HG03521 (cell line): ENCODE measurements around the gene HLA-A.
"Not testable (repeated sequence)": the region's sequence is repeated elsewhere in the genome, so short reads cannot be mapped to it uniquely, and the experiment has no call there.

Experiments used
- ATAC-seq: cut with Tn5 transposase; IDR thresholded peaks from one replicate; pipeline ENCODE4 v1.9.1; 2021; ENCODE audit warnings: mild to moderate bottlenecking, moderate library complexity; ENCODE audit not compliant: unreplicated experiment

The HLA-A gene

DNA sequence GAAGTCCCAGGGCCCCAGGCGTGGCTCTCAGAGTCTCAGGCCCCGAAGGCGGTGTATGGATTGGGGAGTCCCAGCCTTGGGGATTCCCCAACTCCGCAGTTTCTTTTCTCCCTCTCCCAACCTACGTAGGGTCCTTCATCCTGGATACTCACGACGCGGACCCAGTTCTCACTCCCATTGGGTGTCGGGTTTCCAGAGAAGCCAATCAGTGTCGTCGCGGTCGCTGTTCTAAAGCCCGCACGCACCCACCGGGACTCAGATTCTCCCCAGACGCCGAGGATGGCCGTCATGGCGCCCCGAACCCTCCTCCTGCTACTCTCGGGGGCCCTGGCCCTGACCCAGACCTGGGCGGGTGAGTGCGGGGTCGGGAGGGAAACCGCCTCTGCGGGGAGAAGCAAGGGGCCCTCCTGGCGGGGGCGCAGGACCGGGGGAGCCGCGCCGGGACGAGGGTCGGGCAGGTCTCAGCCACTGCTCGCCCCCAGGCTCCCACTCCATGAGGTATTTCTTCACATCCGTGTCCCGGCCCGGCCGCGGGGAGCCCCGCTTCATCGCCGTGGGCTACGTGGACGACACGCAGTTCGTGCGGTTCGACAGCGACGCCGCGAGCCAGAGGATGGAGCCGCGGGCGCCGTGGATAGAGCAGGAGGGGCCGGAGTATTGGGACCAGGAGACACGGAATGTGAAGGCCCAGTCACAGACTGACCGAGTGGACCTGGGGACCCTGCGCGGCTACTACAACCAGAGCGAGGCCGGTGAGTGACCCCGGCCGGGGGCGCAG lies at the start of gene HLA-A:
TSS of gene HLA-A (plus strand) at position 258 of the 778 bp plus-strand sequence. CDS start at position 280, 22 bp downstream.
- ATAC-seq, result peak; percentile 84

DNA sequence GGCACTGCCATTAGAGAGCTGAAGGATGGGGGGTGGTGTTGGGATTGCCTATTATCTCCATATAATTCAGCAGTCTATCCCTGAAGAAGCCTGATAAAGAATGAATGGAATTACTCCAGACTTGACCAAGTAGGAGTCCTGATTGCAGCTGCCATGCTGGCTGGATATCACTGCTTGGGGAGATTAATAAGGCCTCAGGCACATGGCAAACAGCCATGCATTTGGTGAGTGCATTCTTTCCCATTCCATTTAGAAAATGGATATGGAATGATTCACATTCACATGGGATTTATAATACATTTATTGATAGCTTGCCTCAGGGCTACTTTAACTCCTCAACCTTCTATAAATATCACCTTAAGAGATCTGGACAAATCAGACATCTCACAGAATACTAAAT lies 49.6 kb upstream of the HLA-A start:
- ATAC-seq, result no peak

DNA sequence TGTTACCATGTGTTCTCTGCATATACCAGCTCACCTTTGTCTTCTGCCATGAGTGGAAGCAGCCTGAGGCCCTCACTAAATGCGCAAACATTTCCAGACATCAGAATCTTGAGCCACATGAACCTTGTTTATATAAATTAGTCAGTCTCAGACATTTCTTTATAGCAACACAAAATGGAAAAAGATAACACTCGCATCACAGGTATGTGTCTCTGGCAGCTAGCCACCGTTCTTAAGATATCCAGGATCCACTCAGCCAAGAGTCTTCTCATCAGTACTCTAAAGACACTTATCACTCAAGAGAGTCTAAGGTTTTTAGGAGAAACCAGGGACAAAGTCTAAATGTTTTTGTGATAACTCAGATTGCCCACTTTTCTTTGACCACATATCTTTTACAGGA lies 43.1 kb upstream of the HLA-A start:
- no peak for ATAC-seq

DNA sequence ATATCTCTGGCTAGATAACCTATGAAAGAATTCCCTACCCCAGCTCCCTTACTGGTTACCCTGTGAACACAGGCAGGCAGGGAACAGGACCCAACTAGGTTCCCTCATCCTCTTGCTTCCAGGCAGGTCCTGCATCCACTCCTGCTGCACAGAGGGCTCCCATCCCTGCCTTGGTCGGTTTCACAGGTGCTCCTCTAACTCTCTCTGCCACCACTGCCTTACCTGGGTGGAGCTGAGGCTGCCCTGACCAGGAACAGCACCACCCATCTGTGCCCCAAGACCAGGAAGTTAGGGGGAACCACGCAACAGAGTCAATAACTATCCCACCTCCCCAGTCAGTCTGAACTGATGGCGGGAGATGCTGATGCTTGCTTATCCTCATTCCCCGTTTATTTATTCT lies 37.0 kb upstream of the HLA-A start:
- ATAC-seq, result no peak

DNA sequence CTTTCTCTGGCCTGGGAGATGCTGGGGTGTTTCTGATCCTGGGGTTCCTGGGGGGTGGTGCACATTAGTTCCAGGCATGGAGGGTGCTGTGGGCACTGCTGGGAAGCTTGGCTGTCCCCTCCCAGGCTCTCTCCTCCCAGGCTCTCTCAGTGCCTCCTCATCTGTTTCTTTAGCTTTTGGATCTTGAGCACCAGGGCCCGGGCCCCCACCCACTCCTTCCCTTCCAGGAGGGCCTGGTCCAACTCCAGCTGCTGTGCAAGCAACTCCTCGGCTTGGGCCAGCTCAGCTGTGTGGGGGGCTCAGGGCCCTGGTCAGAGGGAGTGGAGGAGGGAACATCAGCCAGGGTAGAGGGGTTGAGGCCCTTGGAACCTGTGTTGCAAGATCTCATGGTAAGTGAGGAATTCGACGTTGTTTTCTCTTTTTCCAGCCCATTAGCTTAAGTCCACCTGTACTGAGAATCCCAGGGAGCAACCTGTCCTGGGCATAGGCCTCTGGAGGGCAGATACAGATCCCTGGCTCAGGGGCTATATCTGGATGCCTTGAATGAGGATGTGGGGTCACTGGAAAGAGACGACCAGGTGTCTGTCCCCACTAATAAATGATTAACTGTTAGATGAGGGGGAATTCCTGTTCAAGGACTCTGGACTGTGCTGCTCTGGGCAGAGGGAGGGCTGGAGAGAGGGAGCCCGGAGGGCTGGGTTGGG lies 34.5 kb upstream of the HLA-A start:
- no peak for ATAC-seq

DNA sequence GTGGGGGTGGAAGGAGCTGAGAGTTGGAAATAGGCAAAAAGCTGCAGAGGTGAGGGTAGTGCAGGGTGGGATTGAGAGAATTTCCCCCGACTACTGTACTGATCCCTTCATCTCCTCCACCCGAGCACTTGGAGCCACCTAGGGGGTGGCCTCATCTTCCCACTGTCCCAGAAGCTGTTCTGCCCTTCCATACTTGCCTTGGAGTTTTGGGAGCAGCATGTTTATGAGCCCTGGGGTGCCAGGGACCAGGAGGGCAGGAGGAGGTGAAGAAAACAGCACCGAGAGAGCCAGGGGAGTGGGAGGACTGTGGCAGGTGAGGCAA lies 34.0 kb upstream of the HLA-A start:
- no peak for ATAC-seq

DNA sequence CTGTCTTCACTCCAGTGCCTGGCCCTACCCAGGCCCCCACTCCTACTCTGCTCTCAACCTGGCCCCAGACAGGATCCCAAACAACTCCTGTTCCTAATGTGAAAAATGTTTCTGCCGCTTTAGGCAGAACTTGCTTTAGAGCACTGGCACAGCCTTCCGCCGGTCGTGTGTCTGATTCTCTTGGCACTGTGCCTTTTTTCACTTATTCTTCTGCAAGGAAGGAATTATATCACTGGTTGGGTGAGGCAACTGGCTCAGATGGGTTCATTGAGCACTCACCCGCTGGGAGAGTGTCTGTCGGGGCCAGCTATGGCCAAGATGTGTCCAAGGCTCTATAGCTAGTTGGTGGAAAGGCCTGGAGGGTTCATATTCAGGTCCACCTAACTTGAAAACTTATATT lies 33.6 kb upstream of the HLA-A start:
- ATAC-seq, result no peak

DNA sequence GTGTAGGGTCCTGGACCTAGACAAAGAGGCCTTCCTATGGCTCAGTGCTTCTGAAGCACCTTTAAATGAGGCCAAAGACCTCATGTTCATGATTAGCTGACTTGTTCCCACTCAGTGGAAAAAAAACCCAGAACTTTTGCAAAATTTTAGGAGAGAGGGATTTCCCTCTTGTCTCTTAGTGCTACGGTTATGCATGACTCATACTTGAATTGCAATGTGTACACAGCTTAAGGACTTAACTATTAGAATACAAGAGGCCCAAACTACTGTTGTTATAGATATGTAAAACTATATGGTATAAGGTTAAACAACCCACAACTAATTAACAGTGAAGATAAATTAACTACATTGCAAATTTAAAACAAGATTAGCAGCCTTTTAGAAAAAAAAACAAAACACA lies 32.3 kb upstream of the HLA-A start:
- no peak for ATAC-seq

DNA sequence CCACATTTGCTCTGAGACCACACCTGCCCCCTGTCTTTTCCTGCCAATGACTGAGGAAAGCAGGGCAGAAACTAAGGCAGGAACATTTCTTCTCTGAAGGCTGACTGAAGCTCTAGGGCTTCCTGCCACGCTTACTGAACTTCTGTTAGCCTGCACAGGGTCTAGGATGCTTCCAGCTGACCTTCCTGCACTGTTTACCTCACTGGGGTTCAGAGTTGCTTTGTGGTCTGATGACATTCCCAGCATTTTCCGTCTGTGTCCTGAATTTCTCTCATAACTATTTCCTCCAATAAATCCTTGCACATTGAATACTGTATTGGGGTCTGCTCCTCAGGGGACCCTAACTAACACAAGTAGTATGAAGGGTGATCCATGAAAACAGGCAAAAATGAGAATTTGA lies 29.5 kb upstream of the HLA-A start:
- no peak for ATAC-seq

DNA sequence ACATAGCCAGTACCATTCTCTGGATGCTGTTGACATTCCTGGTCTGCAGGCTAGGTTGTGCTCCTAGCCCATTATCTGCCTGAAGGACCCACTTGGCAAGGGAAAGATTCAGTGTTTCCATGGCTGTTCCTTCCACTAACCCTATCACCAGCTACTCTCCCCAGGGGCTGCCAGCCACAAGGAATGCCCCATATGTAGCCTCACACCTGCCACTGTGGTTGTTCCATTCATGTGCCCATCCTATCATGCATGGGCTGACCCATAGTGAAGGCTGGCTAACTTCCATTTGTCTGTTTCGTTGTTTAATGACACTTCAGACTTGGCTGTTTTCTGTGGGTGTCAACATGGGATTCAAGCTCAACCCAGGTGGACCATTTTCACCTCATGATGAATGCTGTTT lies 25.6 kb upstream of the HLA-A start:
- ATAC-seq, result no peak

DNA sequence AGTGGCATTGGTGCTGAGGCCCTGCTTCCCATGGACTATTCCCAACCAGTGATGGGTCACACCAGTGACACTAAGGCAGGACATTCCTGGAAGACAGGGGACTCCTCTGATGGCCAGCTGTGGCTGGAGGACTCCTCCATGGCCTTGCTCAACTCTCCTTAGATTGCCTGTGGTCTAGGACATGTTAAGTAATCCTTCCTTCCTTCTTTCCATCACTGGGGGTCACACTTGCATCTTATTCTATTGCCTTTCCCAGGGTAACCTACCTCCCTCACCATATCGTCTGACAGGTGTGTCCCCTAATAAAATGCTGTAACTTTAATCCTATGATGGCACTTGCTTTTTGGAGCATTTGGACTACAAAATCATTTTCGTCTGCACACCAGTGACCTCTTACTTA lies 24.5 kb upstream of the HLA-A start:
- no peak for ATAC-seq

DNA sequence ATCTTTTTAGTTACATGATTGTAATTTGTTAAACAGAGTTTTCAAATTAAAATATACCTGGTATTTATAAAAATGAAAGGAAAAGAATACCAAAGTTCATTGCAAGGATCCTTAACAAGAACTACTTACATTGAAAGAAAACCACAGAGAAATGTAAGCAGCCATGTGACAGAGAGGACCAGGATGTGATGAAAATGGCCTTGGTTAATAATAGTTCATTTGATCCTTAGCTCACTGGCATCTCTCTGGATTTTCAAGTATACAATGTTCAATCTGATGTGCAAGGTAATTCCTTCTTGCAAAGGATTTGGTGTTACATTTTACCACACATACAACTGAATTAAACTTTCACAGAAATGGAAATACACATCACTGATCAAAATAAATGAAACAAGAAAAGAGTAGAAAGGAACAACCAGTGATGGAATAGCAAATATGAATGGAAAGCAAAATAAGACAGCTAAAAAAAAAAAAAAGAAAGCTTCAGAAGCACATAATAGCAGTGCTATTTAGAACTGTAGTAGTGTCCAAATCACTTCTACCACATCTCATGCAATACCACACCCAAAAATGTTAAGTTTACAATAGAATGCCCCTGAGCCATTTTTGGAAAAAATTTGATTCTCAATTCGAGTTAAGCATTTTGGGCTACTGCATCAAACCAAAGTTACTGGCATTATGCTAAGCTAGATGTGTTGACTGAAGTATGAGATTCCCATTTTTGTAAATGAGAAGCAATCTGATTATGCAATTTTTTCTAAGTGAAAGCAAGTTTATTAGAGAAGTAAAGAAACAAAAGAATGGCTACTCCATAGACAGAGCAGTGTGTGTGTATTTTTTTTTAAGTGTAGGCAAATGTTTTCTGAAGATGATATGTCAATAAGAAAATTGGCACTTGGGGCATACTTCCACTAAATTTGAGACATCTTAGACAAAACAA lies 22.6 kb upstream of the HLA-A start:
- ATAC-seq, result no peak

DNA sequence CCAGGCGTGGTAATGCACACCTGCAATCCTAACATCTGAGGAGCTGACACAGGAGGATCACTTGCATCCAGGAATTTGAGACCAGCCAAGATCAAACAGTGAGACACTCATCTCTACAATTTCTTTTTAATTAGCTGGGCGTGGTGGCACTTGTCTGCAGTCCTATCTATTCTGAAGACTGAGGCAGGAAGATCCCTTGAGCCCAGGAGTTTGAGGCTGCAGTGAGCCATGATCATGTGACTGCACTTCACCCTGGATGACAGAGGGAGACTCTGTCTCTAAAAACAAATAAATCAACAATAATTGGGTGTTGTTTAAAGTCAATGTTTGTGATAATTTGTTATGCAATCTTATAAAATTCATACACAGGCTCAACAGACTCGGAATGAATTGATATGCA lies 18.0 kb upstream of the HLA-A start:
- ATAC-seq, result no peak

DNA sequence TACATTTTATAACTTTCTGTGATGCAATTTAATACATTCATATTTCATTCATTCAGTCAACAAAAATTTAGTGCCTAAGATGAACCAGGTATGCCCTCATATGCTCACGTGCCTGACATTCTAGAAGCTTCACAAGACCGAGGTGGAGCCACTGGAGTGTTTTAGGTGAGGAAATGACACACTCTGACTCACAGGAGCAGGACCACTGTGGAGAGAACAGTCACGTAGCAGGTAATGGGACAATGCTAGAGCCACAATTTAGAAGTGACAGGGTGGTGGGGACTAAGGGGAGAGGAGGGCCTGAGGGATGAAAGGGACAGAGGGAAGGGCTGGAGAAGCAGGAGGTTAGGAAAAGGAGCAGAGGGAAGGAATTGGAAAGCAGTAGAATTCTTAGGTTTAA lies 17.6 kb upstream of the HLA-A start:
- ATAC-seq, result no peak

DNA sequence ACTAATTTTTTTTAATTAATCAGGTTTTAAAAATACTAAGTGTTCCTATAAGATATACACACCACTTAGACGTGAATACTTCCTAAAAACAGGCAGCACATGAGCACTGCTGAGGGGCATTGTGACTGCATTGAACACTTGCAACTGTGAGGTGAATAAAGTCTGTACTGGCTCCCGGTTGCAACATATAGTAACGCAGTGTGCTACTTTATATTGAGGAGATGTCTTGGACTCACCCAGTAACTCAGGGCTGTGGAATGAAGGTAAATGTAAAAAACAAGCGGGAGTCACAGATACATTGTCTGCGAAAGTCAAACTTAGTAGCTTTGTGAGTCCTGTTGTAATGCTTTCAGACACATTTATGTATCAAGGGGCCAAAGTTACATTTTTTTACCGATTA lies 17.0 kb upstream of the HLA-A start:
- ATAC-seq, result no peak

DNA sequence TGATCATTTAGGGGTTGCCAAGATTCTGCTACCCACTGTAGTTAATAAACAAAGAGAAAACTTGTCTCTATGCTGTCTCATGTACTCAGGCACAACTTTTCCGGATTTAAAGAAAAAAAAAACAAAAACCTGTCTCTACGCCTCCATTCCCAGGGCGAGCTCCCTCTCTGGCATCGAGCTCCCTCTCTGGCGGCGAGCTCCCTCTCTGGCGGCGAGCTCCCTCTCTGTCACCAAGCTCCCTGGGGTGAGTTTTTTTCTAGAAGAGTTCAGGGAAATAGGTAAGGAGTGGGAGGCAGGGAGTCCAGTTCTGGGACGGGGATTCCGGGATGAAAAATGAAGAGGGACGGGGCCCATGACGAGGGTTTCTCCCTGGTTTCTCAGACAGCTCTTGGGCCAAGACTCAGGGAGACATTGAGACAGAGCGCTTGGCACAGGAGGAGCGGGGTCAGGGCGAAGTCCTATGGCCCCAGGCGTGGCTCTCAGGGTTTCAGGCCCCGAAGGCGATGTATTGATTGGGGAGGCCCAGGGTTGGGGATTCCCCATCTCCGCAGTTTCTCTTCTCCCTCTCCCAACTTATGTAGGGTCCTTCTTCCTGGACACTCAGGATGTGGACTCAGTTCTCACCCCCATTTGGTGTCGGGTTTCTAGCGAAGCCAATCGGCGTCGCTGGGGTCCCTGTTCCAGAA lies 16.5 kb upstream of the HLA-A start:
- peak; percentile 20 for ATAC-seq

DNA sequence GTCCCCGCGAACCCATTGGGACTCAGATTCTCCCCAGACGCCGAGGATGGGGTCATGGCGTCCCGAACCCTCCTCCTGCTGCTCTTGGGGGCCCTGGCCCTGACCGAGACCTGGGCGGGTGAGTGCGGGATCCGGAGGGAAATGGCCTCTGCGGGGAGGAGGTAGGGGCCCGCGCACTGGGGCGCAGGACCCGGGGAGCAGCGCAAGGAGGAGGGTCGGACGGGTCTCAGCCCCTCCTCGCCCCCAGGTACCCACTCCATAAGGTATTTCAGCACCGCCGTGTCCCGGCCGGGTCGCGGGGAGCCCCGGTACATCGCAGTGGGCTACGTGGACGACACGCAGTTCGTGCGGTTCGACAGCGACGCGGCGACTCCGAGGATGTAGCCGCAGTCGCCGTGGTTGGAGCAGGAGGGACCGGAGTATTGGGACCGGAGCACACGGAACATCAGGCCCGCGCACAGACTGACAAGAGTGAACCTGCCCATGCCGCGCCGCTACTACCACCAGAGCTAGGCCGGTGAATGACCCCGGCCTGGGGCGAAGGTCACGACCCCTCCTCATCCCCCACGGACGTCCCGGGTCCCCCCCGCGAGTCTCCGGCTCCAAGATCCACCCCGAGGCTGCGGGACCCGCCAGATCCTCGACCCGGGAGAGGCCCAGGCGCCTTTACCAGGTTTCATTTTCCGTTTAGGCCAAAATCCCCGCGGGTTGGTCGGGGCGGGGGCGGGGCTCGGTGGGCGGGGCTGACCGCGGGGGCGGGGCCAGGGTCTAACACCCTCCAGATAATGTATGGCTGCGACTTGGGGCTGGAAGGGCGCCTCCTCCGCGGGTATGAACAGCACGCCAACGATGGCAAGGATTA lies 15.7 kb upstream of the HLA-A start:
- peak; percentile 66 for ATAC-seq

DNA sequence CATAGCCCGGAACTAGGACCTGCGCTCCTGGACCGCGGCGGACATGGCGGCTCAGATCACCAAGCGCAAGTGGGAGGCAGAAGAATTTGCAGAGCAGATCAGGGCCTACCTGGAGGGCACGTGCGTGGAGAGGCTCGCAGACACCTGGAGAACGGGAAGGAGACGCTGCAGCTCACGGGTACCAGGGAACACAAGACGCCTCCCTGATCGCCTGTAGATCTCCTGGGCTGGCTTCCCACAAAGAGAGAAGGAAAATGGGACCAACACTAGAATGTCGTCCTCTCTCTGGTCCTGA lies 15.1 kb upstream of the HLA-A start:
- no peak for ATAC-seq

DNA sequence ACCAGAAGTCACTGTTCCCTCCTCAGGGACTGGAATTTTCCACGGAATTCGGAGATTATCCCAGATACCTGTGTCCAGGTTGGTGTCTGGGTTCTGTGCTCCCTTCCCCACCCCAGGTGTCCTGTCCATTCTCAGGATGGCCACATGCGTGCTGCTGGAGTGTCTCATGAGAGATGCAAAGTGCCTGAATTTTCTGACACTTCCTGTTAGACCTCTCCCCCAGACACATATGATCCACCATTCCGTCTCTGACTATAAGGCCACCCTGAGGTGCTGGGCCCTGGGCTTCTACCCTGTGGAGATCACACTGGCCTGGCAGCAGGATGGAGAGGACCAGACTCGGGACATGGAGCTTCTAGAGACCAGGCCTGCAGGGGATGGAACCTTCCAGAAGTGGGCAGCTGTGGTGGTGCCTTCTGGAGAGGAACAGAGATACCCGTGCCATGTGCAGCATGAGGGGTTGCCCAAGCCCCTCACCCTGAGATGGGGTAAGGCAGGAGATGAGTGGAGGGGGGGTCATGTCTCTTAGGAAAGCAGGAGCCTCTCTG lies 14.4 kb upstream of the HLA-A start:
- no peak for ATAC-seq

DNA sequence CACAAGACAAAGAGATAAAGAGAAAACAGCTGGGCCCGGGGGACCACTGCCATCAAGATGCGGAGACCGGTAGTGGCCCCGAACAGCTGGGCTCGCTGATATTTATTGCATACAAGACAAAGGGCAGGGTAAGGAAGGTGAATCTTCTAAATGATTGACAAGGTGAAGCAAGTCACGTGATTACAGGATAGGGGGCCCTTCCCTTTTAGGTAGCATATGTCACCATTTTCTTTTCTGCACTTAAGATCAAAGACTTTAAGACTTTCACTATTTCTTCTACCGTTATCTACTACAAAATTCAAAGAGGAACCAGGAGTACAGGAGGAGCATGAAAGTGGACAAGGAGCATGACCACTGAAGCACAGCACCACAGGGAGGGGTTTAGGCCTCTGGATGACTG lies 12.3 kb upstream of the HLA-A start:
- ATAC-seq, result not testable (repeated sequence)
